GM23338 (cell line): ENCODE measurements around the gene ME2. TPM values are rescaled to one million over a fixed set of nuclear protein-coding genes. Genes with fewer than 3 reads are reported as not detected.

Source experiments
- ATAC-seq: fragments of 200-7000 bp; cut with Tn5 transposase; 3 replicates; pipeline ENCODE4 v1.9.1; 2020
- DNase-seq: peaks from one replicate; pipeline ENCODE4 v3.0.0-alpha.2; 2015; ENCODE audit warnings: low spot score
- H2AFZ ChIP-seq: fragments of 200-600 bp; sonication (generic); 2 replicates; pipeline ENCODE4 v1.8.0; 2016; ENCODE audit warnings: antibody characterized with exemption, mild to moderate bottlenecking, moderate library complexity
- H3F3A ChIP-seq: fragments of 200-600 bp; sonication (generic); replicated peaks from 2 replicates; pipeline ENCODE4 v1.8.0; 2017; ENCODE audit warnings: antibody characterized with exemption, mixed run types, low read depth
- H3K27ac ChIP-seq: fragments of 200-600 bp; sonication (generic); 2 replicates; pipeline ENCODE4 v1.6.1; 2016; ENCODE audit warnings: low read depth
- H3K27me3 ChIP-seq: fragments of 200-600 bp; sonication (generic); 2 replicates; pipeline ENCODE4 v1.8.0; 2016; ENCODE audit warnings: mild to moderate bottlenecking, mixed run types, moderate library complexity; ENCODE audit not compliant: insufficient read depth
- H3K36me3 ChIP-seq: fragments of 200-600 bp; sonication (generic); 2 replicates; pipeline ENCODE4 v1.8.0; 2016; ENCODE audit warnings: mild to moderate bottlenecking; ENCODE audit not compliant: insufficient read depth
- H3K4me1 ChIP-seq: fragments of 200-600 bp; sonication (generic); 2 replicates; pipeline ENCODE4 v1.8.0; 2016; ENCODE audit warnings: mild to moderate bottlenecking, moderate library complexity; ENCODE audit not compliant: insufficient read depth
- H3K4me2 ChIP-seq: fragments of 200-600 bp; sonication (generic); 2 replicates; pipeline ENCODE4 v1.7.1; 2017; ENCODE audit warnings: mixed run types
- H3K4me3 ChIP-seq: fragments of 200-600 bp; sonication (generic); 2 replicates; pipeline ENCODE4 v1.6.1; 2016; ENCODE audit warnings: mixed run types
- H3K79me2 ChIP-seq: fragments of 200-600 bp; sonication (generic); replicated peaks from 2 replicates; pipeline ENCODE4 v1.8.0; 2017; ENCODE audit warnings: mild to moderate bottlenecking; ENCODE audit not compliant: insufficient read depth
- H3K9me2 ChIP-seq: fragments of 200-600 bp; sonication (generic); 2 replicates; pipeline ENCODE4 v1.8.0; 2017; ENCODE audit not compliant: insufficient read depth
- H4K20me1 ChIP-seq: fragments of 200-600 bp; sonication (generic); replicated peaks from 2 replicates; pipeline ENCODE4 v1.8.0; 2017; ENCODE audit warnings: mild to moderate bottlenecking; ENCODE audit not compliant: insufficient read depth
- H3K27ac Mint-ChIP-seq: 2 replicates; pipeline ENCODE4 v1.8.0; 2020; ENCODE audit warnings: inconsistent platforms, mild to moderate bottlenecking, moderate library complexity, mixed read lengths
- H3K27me3 Mint-ChIP-seq: 3 replicates; pipeline ENCODE4 v1.8.0; 2022; ENCODE audit warnings: low read depth, mild to moderate bottlenecking, moderate library complexity, mixed read lengths, inconsistent platforms; ENCODE audit not compliant: insufficient read depth, poor library complexity
- H3K36me3 Mint-ChIP-seq: 3 replicates; pipeline ENCODE4 v1.8.0; 2021; ENCODE audit warnings: low read depth, mild to moderate bottlenecking, inconsistent platforms, moderate library complexity, mixed read lengths
- H3K4me1 Mint-ChIP-seq: 3 replicates; pipeline ENCODE4 v1.8.0; 2020; ENCODE audit warnings: mild to moderate bottlenecking, inconsistent platforms, mixed read lengths
- H3K4me3 Mint-ChIP-seq: 3 replicates; pipeline ENCODE4 v1.8.0; 2021; ENCODE audit warnings: moderate library complexity, mild to moderate bottlenecking, inconsistent platforms, mixed read lengths
- H3K9me3 Mint-ChIP-seq: 3 replicates; pipeline ENCODE4 v1.8.0; 2020; ENCODE audit warnings: moderate library complexity, mild to moderate bottlenecking, inconsistent platforms, mixed read lengths
- CREB1 ChIP-seq: fragments of 250-450 bp; sonication (Bioruptor Pico); IDR thresholded peaks from 2 replicates; pipeline ENCODE4 v1.5.0; 2020; ENCODE audit warnings: low read depth, mild to moderate bottlenecking, moderate library complexity
- ETS1 ChIP-seq: IDR thresholded peaks from 2 replicates; pipeline ENCODE4 v1.6.1; 2016; ENCODE audit warnings: antibody characterized with exemption
- EZH2phosphoT487 ChIP-seq: fragments of 200-600 bp; sonication (generic); IDR thresholded peaks from one replicate; pipeline ENCODE4 v1.8.1; 2018; ENCODE audit warnings: antibody characterized with exemption; ENCODE audit not compliant: unreplicated experiment
- ZNF114 ChIP-seq: fragments of 250-450 bp; sonication (Bioruptor Pico); IDR thresholded peaks from 2 replicates; pipeline ENCODE4 v1.5.0; 2020; ENCODE audit warnings: mild to moderate bottlenecking, moderate library complexity
- polyA plus RNA-seq: library from polyadenylated mRNA; unstranded; fragments of >200 nt; fragmentation: Nextera tagmentation; extraction: Ambion mirVana; gene quantifications from 2 replicates; pipeline ENCODE4 v1.2.1, GENCODE V29; 2016
- total RNA-seq: library from RNA; depleted of rRNA; stranded (reverse); fragments of >200 nt; shearing (Covaris generic); gene quantifications from 2 replicates; pipeline ENCODE4 v1.2.3, GENCODE V29; 2014
- TF ChIP-seq, protein P1 (sequence below): IDR thresholded peaks from one replicate; pipeline ENCODE4 v1.6.1; 2018; ENCODE audit warnings: antibody characterized with exemption; ENCODE audit not compliant: unreplicated experiment
- TF ChIP-seq, protein P2 (sequence below), 2 experiments: fragments of 200-600 bp in 1 of 2; sonication (generic) in 1 of 2; conservative IDR thresholded peaks; 2 replicates each; pipeline versions ENCODE4 v1.5.1 to v1.6.1; 2016 to 2017; ENCODE audit warnings: antibody characterized with exemption in 2 of 2, low read depth in 2 of 2, mild to moderate bottlenecking in 2 of 2, moderate library complexity in 1 of 2

ME2 gene
- total and polyA plus RNA-seq, 2 experiments from 2014 or later = 61.0 to 102 TPM

- H3K36me3 ChIP-seq = no peaks in the 10 kb centered on the region
- H3K4me3 Mint-ChIP-seq = no peak overlapping the region
- no peaks in the 10 kb centered on the region for H3K4me1 Mint-ChIP-seq
- TF ChIP-seq ZNF114 (CRISPR knock-in tag) = no peak
- DNase-seq = no peak
- peaks cover 4% of the 10 kb centered on the region for H3K27me3 Mint-ChIP-seq
- no peaks in the 10 kb centered on the region for H3K9me2 ChIP-seq
- ATAC-seq = no peak
- H3K9me3 Mint-ChIP-seq = 0 out of 3 replicates have a peak, but pooled peaks cover 3% of the 10 kb centered on the region
- H3K4me3 ChIP-seq = no peak overlapping the region
- H3K4me2 ChIP-seq = no peak overlapping the region
- H3K27me3 ChIP-seq = no peaks in the 10 kb centered on the region
- no peaks in the 10 kb centered on the region for H3F3A ChIP-seq
- no peaks in the 10 kb centered on the region for H3K36me3 Mint-ChIP-seq
- no peaks in the 10 kb centered on the region for H3K4me1 ChIP-seq
- H3K27ac Mint-ChIP-seq = no peak overlapping the region
- no peaks in the 10 kb centered on the region for H3K79me2 ChIP-seq
- peak overlapping the region; percentile 63; the same call in 1 of the 2 replicates for H2AFZ ChIP-seq
- no peaks in the 10 kb centered on the region for H4K20me1 ChIP-seq
- H3K27ac ChIP-seq = no peak overlapping the region
These were observed 30.8 kb upstream of the ME2 start for GRCh38 chr18:50848061-50848551.

DNA sequence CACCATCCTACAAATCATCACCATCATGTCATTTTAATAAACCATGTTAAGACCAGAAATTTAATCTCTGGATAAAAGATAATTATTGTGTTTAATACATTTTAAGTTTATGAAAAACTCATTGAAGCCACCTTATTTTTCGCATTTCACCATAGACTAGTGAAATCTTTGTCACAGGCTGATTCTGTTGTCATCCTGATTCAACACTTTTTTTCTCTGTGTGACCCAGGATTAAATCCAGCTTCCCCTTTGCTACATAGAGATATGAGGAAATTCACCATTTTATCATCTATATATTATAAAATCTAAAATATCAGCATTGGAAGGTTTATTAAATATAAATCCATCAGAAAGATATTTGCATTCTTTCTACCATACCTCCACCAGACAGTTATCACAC, 29.9 kb upstream of the ME2 start:
- H3K27me3 ChIP-seq = no peaks in the 10 kb centered on the region
- H3F3A ChIP-seq = no peaks in the 10 kb centered on the region
- no peaks in the 10 kb centered on the region for H3K36me3 ChIP-seq
- H4K20me1 ChIP-seq = no peaks in the 10 kb centered on the region
- no peaks in the 10 kb centered on the region for H3K36me3 Mint-ChIP-seq
- no peaks in the 10 kb centered on the region for H3K4me1 ChIP-seq
- peaks cover 2% of the 10 kb centered on the region; the same call in 1 of the 3 replicates for H3K4me1 Mint-ChIP-seq
- H3K27me3 Mint-ChIP-seq = peaks cover 6% of the 10 kb centered on the region
- no peaks in the 10 kb centered on the region for H3K79me2 ChIP-seq
- DNase-seq (no peak), ATAC-seq (no peak)
- H3K9me3 Mint-ChIP-seq = 0 out of 3 replicates have a peak, but pooled peaks cover 3% of the 10 kb centered on the region
- H3K4me3 Mint-ChIP-seq = no peak overlapping the region
- no peaks in the 10 kb centered on the region for H3K9me2 ChIP-seq
- H3K4me3 ChIP-seq = no peak overlapping the region
- H3K4me2 ChIP-seq = no peak overlapping the region
- no peak overlapping the region for H3K27ac Mint-ChIP-seq
- H3K27ac ChIP-seq = no peak overlapping the region
- no peak for TF ChIP-seq CREB1 (CRISPR knock-in tag)
- TF ChIP-seq ETS1 = no peak
- no peak for TF ChIP-seq EZH2phosphoT487
- TF ChIP-seq, protein P1, sequence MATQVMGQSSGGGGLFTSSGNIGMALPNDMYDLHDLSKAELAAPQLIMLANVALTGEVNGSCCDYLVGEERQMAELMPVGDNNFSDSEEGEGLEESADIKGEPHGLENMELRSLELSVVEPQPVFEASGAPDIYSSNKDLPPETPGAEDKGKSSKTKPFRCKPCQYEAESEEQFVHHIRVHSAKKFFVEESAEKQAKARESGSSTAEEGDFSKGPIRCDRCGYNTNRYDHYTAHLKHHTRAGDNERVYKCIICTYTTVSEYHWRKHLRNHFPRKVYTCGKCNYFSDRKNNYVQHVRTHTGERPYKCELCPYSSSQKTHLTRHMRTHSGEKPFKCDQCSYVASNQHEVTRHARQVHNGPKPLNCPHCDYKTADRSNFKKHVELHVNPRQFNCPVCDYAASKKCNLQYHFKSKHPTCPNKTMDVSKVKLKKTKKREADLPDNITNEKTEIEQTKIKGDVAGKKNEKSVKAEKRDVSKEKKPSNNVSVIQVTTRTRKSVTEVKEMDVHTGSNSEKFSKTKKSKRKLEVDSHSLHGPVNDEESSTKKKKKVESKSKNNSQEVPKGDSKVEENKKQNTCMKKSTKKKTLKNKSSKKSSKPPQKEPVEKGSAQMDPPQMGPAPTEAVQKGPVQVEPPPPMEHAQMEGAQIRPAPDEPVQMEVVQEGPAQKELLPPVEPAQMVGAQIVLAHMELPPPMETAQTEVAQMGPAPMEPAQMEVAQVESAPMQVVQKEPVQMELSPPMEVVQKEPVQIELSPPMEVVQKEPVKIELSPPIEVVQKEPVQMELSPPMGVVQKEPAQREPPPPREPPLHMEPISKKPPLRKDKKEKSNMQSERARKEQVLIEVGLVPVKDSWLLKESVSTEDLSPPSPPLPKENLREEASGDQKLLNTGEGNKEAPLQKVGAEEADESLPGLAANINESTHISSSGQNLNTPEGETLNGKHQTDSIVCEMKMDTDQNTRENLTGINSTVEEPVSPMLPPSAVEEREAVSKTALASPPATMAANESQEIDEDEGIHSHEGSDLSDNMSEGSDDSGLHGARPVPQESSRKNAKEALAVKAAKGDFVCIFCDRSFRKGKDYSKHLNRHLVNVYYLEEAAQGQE = no peak
- H2AFZ ChIP-seq = no peak overlapping the region

DNA sequence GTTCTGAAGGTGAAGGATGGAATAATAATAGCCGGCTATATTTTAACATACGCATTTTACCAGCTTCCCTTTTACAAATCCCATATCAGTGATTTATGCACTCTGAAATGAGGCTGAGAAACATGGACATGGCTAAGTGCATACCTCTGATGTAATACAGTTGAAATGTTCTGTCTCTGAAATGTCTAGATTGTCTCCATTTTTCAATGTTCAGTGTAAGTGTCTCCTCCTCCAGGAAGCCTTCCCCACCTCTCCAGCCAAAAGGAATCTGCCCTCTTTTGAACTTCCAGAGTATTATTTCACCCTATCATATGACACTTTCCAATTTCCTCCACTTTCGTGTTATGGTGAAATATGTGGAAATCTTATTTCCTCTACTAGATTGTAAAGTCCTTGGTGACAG, 29.5 kb upstream of the ME2 start:
- no peak for ATAC-seq
- peaks cover 5% of the 10 kb centered on the region for H3K4me1 Mint-ChIP-seq
- H2AFZ ChIP-seq = no peak overlapping the region
- H3K79me2 ChIP-seq = no peaks in the 10 kb centered on the region
- no peak overlapping the region for H3K27ac ChIP-seq
- peaks cover 6% of the 10 kb centered on the region for H3K27me3 Mint-ChIP-seq
- no peaks in the 10 kb centered on the region for H4K20me1 ChIP-seq
- no peaks in the 10 kb centered on the region for H3F3A ChIP-seq
- no peak overlapping the region for H3K27ac Mint-ChIP-seq
- H3K9me3 Mint-ChIP-seq = peaks cover 3% of the 10 kb centered on the region; the same call in 1 of the 3 replicates
- DNase-seq = no peak
- H3K4me2 ChIP-seq = no peak overlapping the region
- no peak overlapping the region for H3K4me3 Mint-ChIP-seq
- no peaks in the 10 kb centered on the region for H3K9me2 ChIP-seq
- no peaks in the 10 kb centered on the region for H3K36me3 ChIP-seq
- H3K36me3 Mint-ChIP-seq = no peaks in the 10 kb centered on the region
- no peak overlapping the region for H3K4me3 ChIP-seq
- no peaks in the 10 kb centered on the region for H3K4me1 ChIP-seq
- no peaks in the 10 kb centered on the region for H3K27me3 ChIP-seq
- TF ChIP-seq, protein P2, sequence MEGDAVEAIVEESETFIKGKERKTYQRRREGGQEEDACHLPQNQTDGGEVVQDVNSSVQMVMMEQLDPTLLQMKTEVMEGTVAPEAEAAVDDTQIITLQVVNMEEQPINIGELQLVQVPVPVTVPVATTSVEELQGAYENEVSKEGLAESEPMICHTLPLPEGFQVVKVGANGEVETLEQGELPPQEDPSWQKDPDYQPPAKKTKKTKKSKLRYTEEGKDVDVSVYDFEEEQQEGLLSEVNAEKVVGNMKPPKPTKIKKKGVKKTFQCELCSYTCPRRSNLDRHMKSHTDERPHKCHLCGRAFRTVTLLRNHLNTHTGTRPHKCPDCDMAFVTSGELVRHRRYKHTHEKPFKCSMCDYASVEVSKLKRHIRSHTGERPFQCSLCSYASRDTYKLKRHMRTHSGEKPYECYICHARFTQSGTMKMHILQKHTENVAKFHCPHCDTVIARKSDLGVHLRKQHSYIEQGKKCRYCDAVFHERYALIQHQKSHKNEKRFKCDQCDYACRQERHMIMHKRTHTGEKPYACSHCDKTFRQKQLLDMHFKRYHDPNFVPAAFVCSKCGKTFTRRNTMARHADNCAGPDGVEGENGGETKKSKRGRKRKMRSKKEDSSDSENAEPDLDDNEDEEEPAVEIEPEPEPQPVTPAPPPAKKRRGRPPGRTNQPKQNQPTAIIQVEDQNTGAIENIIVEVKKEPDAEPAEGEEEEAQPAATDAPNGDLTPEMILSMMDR (conservative IDR thresholded peaks at IDR 0.05; ENCODE audit: low read depth in 2 of 2) = no peak
